ENCODE results near the gene RTKN.
"Not testable (repeated sequence)": the region's sequence is repeated elsewhere in the genome, so short reads cannot be mapped to it uniquely, and the experiment has no call there.

RTKN gene

DNA sequence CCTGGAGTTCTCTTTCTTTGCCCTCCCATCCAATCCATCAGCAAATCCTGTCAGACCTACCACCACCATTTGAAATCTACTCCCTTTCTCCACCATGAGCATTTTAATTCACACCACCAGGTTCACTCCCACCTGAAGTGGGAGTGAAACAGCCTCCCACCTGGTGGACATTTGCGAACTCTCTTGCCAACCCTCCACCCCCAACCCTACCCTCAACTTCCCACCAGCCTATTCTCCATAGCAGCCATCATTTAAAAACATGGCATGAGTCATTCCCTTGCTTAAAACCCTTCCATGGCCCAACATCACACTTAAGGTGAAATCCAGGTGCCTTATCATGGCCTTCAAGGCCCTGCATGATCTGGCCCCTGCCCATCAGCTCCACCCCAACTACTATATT lies 3.5 kb downstream of the RTKN start:
- DNase-seq, result no peak

DNA sequence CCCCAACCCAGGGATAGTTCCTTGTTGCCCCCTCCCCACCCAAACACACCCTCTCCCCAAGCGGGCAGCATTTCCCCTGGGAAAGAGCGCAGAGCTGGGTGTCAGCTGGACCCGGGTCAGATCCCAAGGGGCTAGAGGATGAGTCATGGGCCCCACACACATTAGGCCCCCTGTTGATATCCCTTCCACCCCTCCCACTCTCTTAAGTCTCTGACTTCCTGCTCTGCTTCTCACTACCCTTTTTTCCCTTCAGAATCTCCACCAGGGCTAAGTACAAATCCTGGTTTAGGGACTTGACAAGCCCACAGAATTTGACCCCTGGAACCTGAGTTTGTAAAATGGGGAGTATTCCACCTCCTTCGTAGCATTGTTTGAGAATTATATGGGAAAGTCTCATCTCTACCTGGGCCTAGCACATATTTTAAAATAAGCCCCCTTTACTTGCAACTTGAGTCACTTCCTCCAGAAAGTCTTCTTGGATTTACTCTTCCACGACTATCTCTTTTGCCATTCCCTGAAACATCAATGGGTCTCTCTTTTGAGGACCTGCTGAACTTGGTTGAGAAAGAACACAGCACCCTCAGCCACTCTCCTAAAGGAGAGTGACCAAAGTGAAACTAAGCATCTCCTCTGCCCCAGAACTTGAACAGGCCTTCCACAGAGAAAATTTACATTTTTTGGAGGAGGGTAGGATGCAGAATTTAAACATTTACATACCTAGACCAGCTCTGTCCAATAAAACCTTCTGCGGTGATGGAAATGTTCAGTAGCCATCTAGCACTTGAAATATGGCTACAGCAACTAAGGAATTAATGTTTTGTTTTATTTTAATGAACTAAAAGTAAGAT lies 4.7 kb downstream of the RTKN start:
- DNase-seq, result no peak

GRCh38 chr2:74436111-74436805 lies 5.5 kb downstream of the RTKN start:
- no peak for DNase-seq

GRCh38 chr2:74430502-74430901 lies 11.2 kb downstream of the RTKN start:
- no peak for DNase-seq

DNA sequence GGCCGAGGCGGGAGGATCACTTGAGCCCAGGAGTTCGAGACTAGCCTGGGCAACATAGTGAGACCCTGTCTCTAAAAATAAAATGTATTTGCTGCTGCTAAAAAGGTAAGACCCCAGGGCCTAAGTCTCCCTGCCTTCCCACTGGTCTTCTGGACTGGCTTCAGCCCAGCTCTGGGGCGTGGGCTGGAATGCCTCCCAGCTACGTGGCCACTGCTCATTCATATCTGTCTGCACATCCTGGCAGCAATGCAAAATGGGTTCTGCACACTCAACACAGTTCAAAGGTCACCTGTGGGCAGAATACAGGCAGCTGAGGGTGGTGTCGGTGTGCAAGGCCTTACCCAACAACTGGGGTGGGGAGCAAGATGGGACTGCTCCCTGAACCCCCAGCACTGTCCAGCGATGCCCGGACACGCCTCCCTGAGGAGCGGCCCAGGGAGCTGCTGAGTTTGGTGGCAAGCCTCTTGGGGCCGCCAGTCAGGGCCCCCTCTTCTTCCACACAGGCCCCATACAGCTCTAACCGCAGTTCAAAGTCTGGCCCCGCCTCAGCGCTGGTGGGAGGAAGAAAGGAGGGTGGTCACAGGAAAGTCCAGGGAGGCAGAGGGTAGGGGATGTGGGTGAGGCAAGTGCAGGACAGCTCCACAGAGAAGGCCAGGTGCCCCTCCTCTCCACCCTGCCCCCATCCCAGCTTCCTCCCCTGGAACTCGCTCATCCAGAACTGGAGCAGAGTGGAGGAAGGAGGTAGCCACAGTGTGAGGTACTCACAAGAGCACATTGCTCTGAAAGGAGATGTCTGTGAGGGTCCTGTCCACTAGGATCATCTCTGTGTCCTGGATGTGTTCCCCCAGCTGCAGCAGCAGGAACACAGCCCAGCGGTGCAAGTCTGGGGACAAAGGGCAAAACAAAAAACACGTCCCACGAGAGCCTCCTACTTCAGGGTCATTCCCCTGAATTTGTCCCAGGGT lies 12.0 kb downstream of the RTKN start:
- no peak for DNase-seq

- no peak for DNase-seq
Observed at GRCh38 chr2:74428675-74429074, 13.1 kb downstream of the RTKN start.

DNA sequence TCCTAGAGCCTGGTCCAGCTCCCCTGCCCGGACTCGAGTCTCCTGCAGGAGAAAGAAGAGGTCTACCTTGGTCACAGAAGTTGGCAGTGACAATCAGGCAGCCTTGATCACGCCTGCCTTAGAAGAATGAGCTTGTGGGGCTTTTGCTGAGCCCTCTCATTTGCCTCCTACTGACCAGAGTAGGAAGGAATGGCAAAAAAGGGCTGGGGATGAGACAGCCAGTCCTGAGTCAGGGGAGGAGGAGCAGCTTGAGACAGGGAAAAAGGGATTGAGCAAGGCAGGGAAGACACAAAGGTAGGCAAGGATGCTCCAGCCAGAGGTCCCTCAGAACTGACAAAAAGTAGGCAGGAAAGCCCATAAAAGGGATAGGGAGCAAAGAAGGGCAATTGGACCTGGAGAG lies 14.2 kb downstream of the RTKN start:
- no peak for DNase-seq

DNA sequence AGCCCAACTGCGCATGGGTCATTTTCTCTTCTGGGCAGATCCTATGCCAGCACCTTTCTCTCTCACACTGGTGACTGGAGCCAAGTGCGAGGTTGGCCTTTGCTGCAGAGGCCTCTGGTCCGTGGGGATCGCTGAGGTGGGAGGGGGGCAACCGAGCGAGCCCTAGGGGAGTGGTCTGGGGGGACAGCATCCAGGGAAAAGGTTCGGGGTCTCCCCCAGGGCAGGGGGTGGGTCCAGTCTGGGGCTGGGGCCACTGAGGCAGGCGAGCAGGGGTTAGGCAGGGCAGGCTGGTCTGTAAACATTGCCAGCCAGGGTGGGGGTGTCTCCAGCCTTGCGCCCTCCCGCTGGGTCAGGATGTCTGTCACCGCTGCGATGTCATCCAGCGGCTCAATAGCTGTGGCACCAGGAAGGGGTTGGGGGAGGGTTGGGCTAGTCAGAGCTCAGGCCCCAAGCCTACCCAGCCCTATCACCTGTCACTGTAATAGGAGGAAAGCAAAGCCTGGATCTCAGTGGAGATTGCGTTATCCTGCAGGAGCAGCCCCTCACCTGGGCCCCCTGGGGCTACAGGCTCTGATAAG lies 15.5 kb downstream of the RTKN start:
- DNase-seq, result no peak

DNA sequence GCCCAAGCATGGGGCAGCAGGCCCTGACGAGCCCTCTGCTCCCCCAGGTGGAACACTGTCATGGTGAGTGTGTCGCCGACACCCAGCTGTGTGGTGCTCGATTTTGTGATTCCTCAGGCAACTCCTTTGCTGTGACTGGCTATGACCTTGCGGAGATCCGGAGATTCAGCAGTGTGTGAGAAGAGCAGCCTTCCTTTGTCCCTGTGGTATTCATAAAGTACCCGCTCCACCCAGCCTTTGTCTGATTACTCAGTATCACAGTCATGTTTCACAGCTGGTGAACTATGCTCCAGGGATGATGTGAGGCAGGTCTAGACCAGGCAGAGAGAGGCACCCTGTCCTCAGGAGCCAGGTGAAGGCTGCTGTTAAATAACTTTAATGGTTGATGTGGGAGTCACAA lies 16.2 kb downstream of the RTKN start:
- DNase-seq, result no peak

DNA sequence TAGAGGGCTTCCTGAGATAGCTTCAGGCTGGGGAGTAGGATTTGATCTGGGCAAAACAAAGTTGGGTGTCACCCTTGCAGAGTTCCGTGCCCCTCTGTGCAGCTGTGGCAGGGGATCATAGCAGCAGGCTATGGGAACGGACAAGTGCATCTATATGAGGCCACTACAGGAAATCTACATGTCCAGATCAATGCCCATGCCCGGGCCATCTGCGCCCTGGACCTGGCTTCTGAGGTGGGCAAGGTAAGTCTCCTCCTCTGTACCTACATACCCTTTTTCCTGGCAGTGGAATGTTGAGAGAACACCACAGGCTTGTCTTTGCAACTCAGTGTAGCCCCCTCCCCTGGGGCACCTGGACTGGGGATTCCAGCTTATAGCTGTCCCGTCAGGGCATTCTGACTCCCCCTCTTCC lies 16.7 kb downstream of the RTKN start:
- DNase-seq, result no peak

- DNase-seq, result no peak
Observed at GRCh38 chr2:74424139-74424992, 17.4 kb downstream of the RTKN start.

DNA sequence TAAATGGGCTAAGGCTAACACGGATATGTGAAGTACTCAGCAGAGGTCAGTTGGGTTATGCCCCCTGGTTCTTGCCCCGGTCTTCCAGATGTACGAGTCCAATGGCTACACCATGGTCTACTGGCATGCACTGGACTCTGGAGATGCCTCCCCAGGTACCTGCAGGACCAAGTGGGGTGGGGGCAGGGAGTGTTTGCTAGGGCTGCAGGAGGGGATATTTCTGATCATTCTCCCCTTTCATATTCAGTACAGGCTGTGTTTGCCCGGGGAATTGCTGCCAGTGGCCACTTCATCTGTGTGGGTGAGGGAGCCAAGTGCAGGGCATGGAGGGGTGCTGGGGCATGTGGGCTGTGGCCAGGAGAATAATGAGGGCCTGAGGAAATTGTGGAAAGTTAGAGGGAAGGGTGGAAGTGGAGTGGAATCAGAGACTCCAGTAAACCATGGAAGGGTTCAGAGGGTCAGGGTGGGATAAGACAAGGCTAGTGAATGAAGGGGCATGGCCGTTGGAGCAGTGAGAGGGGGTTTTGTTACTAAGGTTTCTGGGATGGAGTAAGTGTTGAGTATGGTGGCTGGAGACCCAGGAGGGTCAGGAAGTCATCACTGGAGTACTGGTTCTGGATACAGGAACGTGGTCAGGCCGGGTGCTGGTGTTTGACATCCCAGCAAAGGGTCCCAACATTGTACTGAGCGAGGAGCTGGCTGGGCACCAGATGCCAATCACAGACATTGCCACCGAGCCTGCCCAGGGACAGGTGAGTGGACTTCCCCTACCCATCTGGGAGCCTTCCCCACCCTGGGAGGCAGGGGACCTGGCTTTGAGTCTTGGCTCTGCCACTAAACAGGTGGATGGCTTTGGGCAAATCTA lies 18.3 kb downstream of the RTKN start:
- DNase-seq, result no peak

GRCh38 chr2:74421221-74421870 lies 20.4 kb downstream of the RTKN start, which contains the start of the genes C2orf81 and WDR54:
C2orf81 (minus strand) TSS chr2:74421619; CDS start chr2:74421560, 59 bp downstream.
WDR54 (plus strand) TSS chr2:74421730; CDS start chr2:74422154, 424 bp downstream.
- DNase-seq, result peak; percentile 48

GRCh38 chr2:74420443-74421103 lies 21.2 kb downstream of the RTKN start:
- DNase-seq, result not testable (repeated sequence)

GRCh38 chr2:74420006-74420405 lies 21.7 kb downstream of the RTKN start:
- no peak for DNase-seq

- no peak for DNase-seq
Observed at GRCh38 chr2:74419345-74419744, 22.4 kb downstream of the RTKN start.

GRCh38 chr2:74418312-74418711 lies 23.4 kb downstream of the RTKN start:
- DNase-seq, result no peak

DNA sequence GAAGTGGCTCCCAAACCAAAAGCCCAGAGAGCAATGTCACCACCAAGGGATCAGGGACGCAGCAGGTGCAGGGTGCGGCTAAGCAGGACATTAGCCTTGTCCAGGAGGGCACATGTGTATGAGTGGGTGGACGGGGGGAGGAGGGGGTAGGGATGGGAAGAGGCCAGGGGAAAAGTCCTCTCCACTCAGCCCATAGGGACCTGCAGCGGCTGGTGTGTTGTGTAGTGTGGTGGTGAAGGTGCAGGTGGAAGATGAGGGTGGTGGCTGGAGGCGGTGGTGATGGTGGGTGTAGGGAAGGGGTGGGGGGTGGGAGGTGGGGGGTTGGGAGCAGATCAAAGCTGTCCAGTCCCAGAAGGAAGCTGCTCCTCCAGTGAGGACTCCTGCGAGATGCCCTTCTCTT lies 24.0 kb downstream of the RTKN start:
- DNase-seq, result no peak

GRCh38 chr2:74417197-74417596 lies 24.5 kb downstream of the RTKN start:
- no peak for DNase-seq
